ENCODE results near the gene XXYLT1.
"Not testable (repeated sequence)": the region's sequence is repeated elsewhere in the genome, so short reads cannot be mapped to it uniquely, and the experiment has no call there.

The XXYLT1 gene, protein sequence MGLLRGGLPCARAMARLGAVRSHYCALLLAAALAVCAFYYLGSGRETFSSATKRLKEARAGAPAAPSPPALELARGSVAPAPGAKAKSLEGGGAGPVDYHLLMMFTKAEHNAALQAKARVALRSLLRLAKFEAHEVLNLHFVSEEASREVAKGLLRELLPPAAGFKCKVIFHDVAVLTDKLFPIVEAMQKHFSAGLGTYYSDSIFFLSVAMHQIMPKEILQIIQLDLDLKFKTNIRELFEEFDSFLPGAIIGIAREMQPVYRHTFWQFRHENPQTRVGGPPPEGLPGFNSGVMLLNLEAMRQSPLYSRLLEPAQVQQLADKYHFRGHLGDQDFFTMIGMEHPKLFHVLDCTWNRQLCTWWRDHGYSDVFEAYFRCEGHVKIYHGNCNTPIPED

DNA sequence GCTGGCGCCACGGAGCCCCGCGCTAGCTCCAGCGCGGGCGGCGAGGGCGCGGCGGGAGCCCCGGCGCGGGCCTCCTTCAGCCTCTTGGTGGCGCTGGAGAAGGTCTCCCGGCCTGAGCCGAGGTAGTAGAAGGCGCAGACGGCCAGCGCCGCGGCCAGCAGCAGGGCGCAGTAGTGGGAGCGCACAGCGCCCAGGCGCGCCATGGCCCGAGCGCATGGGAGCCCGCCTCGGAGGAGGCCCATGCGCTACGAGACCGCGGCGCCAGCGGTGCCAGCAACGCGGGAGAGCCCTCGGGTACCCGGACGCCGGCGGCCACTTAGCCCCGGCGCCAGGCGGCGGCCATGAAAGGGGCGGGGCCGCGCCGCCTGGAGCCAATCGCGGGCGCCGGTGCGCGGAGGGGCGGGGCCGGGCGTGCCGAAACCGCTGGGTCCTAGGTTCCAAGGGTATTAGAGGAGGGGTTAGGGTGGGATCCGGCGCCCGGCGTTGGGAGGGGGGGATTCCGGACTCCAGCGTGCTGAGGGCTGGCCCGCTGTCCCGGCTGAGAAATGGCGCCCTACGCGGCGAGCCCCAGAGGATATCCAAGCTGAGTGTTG lies at the start of gene XXYLT1:
Gene XXYLT1 (minus strand): TSS at position 343 of the 593 bp plus-strand sequence. CDS start 101 bp downstream, at position 242.
- DNase-seq, result peak; percentile 96

DNA sequence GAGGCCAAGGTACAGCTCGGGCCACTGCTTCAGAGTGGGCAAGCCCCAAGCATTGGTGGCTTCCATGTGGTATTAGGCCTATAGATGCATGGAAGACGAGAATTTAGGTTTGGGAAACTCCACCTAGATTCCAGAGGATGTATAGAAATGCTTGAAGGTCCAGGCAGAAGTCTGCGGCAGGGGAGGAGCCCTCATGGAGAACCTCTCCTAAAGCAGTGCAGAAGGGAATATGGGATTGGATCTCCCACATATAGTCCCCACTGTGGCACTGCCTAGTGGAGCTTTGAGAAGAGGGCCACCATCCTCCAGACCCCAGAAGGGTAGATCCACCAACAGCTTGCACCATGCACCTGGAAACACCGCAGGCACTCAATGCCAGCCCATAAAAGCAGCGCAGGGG lies 48.1 kb upstream of the XXYLT1 start:
- no peak for DNase-seq

DNA sequence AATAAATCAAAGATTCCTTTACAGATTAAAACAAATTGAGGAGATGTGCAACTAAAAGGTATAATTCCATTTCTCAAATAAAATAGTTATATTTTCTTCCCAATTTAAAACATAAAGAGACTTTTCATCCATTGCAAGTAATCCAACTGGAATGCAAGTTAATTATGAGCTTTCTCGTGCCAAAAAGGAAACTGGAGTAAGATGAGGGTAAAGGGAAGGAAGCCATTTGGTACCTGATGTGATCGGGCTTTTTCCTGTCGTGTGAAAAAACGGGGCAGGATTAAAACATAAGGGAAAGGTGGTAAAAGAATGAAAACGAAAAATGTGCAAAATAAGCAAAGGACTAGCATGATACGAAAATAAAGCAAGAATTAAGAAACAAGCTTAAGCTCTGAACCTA lies 41.8 kb upstream of the XXYLT1 start:
- no peak for DNase-seq

DNA sequence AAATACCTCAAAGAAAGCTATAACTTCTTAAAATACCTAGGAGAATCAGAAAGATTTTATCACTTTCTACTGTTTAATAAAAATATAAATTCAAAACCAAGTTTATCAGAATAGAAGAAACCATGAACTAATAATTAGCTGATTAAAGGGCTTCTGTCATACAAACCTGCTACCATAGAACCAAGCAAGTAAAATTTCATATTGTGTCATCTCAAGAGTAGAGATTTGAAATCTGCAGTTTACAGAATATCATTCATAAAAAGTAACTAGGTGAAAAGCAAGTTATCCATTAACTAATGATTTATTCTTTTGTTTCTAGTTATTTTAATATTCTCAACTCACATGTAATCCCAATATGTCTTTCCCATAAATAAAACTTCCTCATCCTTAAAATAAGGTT lies 36.8 kb upstream of the XXYLT1 start:
- no peak for DNase-seq

DNA sequence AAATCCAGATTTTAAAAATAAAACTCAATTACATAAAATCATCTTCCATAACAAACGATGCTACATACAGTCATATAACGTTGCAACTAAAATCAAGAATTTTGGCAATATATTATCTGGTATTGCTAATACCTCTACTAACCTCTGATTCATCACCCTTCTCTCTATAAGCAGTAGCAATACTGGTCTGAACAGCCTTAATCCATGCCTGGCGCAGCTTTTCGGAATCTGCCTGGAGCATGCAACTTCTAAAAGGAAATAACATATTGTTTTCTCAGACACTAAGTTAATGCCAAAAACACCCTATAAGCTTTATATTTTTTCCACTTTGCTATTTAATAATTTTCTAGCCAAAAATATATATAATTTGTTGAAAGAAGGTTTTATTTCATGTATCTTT lies 35.4 kb upstream of the XXYLT1 start:
- DNase-seq, result no peak

DNA sequence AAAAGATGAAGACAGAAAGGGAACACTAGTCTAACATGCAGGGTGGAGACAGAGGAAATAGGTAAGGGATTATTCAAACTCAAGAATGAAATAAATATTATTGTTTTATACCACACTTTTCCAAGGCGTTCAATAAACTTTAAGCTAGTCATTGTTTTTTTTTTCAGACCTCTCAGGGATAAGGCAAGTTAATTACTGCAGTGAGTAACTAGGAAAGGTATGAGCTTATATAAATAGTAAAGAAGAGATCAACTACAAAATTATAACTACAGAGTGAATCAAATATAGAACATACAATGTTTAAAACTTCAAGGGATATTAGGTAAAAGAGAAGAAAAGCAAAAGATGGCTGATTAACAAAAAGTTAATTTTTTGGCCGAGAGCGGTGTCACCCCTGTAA lies 31.5 kb upstream of the XXYLT1 start:
- DNase-seq, result no peak

DNA sequence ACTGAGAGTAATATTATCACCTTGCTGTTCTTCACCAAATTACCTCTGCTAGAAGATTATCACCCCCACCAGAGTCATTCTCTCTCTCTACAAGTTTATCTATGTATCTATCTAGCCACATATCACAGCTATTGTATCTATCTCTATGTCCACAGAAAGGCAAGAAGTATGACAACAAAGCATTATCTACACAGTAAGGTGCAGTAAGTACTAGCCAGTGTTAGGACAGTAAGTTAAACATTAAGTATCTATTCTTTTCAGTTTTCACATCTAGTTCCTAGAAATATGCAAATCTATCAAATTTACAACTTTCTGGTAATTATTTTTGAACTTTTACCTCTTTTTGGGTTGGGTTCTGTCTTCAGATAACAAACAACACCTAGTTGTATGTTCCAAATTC lies 26.5 kb upstream of the XXYLT1 start:
- DNase-seq, result no peak

DNA sequence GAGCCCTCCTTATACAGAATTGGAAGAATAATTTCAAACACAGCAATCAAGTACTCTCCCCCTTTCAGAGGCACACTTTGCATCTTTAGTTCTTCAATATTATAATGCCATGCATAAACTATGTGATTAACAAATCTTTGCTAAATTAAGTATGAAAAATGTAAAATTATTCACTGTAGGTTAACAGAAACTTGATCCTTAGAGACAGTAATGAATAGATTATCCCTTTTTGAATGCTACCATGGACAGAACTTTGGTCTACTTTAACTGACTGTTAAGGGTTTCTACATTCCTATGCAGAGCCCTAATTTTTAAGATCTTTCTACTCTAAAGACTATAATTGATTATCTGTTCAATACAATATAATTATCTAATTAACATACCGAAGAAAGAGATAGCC lies 25.7 kb upstream of the XXYLT1 start:
- DNase-seq, result no peak

DNA sequence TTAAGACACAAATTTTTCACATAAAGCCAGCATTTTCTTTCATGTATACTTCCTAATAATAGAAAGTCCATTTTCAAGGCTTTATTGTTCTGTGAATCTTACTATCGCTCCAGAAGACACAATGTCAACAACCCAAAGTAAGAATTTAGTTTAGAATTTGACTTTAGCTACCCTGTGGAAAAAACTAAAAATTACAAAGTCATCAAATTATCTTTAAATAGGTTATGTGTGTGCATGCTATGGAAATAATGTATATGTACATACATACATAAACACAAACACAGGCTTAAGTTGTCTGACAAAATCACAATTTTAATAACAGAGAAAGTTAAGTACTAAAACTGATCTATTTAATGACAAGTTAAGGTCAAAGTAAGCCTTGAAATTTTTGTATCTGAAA lies 20.2 kb upstream of the XXYLT1 start:
- no peak for DNase-seq

DNA sequence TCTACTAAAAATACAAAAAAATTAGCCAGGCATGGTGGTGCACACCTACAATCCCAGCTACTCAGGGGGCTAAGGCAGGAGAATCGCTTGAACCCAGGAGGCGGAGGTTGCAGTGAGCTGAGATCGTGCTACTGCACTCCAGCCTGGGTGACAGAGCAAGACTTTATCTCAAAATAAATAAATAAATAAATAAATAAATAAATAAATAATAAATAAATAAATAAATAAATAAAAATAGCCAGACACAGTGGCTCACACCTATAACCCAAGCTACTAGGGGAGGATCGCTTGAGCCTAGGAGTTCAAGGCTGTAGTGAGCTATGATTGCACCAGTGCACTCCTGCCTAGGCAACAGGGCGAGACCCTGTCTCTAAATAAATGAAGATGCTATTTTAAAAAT lies 19.7 kb upstream of the XXYLT1 start:
- not testable (repeated sequence) for DNase-seq

DNA sequence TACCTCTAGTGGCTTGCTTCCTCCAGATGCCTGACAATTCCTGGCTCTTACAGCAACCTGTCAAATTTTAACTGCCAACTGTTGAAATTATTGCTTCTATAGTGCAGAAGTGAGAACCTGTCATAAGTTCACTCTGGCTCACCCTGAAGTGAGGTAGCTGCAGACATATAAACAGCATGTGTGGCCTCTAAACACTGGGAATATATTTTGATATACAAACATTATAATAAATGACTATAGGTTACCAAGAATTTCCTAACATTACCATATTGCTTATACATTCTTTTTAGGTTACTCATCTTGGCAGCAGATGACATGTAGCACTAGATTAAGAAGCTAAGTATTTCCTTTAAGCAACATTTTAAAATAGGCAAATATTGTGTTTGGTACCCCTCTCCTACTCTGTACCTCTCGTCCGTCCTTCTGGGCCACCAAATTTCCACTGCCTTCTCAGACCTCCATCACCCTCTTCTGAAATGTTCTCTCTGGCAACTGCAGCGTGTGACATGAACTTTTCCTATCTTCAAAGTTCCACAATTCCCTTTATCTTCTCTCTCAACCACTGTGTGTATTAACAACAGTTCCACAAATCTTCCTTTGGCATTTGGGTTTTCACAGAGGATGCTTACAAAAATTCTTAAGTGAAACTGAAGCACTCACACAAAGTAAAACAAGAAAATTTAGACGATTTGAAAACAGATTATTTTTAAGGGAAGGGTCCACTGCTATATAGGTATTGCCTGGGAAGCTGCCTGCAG lies 15.3 kb upstream of the XXYLT1 start:
- DNase-seq, result no peak

DNA sequence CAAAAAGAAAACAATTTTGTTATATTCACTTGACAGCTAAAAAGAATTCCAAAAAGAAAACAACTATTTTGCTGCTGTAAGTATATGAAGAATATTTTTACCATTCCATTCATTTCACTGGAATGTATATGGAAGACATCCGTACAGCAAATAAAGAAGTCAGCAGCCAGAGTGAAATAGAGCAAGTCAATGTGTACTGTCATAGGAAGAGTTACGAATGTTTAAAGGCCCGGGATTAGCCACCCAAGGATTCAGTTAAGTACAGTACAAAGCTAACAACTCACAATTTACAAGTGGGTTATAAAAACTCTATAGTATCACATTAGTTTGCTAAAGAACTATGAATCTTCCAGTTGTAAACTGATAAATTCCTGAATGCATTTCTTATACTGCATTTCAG lies 14.4 kb upstream of the XXYLT1 start:
- DNase-seq, result no peak

DNA sequence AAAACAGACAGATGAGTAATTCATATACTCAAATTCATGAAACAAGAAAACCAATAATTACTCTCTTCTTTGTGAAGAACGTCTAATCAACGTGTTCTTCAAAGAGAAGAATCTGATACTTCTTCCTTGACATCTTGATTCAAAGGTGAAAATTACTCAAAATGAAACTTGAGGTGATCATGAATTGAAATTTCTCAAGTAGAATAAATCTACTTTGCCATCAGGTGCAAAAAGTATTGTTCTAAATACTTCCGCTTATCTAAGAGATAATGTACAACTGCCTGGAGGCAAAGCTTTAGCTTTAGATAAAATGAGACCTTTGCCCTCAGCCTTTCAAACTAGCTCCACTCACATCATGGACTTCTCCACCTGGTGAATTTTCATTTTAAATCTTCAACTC lies 13.9 kb upstream of the XXYLT1 start:
- no peak for DNase-seq

DNA sequence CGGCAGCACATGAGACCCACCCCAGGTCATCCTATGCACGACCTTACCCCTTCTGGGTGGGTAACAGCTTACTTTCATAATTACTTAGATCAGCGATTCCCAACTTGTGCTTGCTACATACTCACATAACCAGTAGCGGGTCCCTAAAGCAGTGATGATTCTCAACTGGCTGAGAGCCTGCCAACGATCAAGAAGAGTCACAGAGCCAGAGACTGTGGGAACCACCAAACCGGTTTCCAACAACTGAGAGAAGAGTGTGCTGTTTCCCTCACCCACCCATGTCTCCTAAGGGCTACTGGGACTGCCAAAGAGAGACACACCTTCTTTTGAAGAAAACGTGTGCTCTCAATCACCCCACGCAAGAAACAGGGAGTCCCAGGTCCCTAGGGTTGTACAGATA lies 12.0 kb upstream of the XXYLT1 start:
- no peak for DNase-seq

DNA sequence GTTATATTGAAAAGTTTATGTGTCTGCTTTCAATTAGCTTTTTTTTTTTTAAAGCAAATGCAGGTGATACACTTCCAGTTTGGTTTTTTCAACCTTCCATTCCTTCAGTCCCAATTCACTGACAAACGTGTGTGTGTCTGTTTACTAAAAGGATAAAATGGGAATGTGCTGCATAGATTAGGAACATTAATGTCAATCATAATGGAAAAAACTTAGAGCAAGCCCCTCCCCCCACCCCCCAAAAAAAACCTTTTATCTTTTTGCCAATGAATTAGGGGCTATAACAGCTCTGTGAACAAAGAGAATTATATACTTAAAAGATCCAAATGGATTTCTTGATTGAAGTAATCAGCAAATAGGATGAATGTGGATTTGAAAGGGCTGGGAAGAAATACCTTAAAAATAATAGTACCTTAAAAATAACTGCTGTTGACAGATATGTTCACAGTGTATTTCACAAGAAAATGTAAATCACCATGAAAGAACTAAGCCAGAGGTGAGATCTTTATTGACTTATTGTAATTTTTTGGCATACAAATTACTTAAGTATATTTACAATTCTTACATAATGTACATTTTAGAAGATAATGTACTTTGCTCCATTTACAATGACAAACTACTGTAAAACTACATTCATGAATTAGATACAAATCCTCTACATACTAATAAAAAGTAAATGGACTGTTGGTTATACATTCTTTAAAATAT lies 3.5 kb upstream of the XXYLT1 start:
- no peak for DNase-seq

DNA sequence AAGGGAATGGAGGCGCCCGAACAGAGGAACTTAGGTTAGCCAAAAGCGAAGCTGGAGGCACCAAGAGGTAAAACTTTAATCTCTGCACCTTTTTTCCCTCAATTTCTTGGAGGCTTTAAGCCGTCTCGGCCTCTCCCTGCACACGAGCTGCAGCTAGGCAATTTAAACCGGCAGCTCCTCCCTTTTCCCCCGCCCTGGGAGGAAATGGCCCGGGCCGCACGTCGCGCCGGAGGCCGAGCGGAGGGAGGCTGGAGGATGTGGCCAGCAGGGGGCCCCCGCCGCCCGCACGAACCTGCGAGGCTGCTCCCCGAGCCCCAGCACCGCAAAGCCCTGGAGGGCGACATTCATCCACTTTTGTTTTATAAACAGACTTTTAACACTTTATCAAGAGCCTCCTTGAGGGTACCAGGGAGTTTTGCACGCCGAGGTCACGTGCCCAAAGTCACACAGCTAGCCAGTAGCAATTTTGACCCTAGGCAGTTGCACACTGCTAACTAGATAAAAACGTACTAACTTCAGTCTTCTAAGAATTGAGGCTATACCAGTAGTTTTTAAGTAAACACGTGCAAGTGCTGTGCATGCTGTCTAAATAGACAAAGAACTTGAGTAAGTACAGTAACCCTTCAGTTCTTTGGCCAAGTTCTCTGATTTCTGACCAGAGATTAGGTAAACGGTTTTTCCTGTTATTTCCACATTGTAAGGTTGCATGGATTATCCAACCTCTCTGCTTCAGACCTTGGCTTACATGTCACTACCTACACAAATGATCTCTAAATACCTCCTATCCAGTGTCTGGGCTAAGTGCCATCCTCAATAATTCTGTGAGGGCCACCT lies 668 bp upstream of the XXYLT1 start:
- DNase-seq, result peak; percentile 97

DNA sequence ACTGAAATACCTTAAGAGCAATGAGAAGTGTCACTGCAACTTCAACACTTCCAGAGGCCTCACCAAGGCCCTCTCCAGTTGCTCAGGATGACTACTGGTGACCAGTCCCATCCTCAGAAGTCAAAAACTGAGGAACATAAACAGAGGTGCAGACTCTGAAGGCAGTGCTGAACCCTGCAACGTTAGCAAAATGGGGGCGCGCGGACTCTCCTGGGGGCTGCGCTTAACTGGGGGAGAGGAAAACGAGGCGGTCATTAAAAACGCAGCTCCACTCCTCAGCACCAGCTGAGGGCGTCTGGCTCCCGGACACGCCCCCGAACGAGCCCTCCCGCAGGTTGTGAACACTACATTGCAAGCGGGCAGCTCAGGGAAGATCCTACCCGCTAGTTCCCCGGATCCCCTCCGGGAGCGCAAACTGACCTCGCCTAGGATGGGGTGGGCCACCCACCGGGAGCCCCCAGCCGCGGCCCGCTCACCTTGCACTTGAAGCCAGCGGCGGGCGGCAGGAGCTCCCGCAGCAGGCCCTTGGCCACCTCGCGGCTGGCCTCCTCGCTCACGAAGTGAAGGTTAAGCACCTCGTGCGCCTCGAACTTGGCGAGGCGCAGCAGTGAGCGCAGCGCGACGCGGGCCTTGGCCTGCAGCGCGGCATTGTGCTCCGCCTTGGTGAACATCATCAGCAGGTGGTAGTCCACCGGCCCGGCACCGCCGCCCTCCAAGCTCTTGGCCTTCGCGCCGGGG lies 711 bp downstream of the XXYLT1 start:
- peak; percentile 76 for DNase-seq

DNA sequence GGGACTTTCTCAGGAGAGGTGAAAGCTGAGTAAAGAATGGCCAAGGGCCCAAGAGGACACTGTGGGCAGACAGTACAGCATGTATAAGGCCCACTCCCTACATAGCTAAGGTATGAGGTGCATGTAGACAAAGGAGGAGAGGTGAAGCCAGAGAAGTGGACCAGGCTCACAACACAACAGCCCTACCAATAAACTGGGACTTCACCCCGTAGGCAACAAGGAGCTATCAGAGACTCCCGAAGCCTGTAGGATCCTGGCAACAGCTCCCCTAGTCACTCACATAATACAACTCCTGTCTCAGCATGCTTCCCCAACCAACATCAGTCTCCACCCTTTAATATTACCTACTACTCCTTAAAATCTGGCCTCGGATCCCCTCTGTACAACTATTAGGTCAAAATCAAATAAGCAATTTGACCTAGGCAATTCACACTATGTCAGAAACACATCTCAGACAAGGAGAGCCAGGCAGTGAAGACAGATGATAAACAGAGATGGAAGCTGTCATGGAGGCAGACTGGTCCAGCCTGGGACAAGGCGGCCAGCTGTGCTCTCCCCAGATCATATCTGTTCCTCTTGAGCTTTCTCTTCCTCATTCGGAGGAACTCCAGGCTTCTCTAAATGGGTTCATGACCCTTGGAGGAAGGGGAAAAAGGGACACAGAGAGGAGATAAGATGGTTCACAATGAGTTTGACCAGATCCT lies 1.4 kb downstream of the XXYLT1 start:
- DNase-seq, result no peak

DNA sequence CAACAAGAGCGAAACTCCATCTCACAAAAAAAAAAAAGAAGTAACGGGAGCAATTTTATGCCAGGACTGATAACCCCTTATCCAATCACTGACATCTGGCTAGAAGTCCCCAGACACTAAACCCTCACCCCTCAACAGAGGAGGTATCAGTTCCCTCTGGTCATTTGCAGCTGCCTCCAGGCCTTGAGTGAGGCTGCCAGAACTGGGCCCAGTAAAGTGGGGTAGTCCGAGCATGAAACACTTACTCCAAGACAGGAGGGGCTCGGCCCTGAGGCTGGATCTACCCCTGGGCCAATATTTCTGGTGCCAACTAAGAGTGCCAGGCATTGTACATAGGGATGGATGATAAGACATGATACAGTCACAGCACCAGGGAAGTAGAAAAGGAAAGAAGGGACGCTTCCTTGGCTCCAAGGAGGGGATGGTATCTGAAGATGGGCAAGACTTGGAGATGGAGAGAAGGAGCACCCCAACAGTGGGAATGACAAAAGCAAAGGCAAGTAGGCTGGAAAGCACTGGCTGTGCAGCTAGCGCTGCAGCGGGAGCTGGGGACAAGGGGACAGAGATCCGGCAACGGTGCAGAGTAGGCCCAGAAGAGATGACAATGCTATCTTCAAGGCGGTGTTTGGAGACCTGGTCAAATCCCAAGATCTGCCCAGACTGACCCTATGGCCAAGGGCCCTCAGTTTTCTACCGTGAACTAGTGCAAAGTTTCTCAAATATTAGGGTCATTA lies 2.2 kb downstream of the XXYLT1 start:
- no peak for DNase-seq

DNA sequence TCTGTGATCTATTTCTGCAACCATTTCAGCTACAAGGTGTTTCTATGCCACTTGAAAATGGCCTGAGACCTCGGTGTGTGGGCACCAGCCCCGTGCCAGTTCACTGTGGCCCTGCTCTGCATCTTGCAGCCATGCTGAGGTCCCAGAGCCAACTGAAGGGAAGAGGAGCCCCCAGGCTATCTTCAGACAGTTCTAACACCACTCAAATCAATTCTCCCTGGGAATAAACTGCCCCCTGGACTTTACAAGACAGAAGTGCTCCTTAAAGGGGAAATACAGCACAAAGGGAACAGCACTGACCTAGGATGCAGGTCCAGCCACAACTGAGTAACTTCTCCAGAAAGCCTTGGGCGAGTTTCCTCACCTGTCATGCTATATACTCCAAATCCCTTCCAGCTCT lies 3.9 kb downstream of the XXYLT1 start:
- DNase-seq, result no peak

Measured in NCI-H2107 (cell line).